CD4-positive, alpha-beta T cell (primary cell): ENCODE data around the gene ABLIM2. TPM values are rescaled to one million over a fixed set of nuclear protein-coding genes. Genes with fewer than 3 reads are reported as not detected.

ENCODE experiments used
- ATAC-seq: fragments of 200-7000 bp; cut with Tn5 transposase; one replicate; pipeline ENCODE4 v1.10.0; 2022; ENCODE audit warnings: mild to moderate bottlenecking; ENCODE audit not compliant: poor library complexity
- CTCF ChIA-PET: fragments of 350-600 bp; sonication (Branson Sonifier 250); formaldehyde crosslinking; loops from one replicate; lab custom pipeline; 2021; ENCODE audit warnings: antibody characterized with exemption, inconsistent platforms; lab: Charles Lee
- POLR2A ChIA-PET: fragments of 350-600 bp; sonication (Branson Sonifier 250); formaldehyde crosslinking; loops from one replicate; lab custom pipeline; 2021; ENCODE audit warnings: antibody characterized with exemption, inconsistent platforms; lab: Charles Lee
- DNase-seq, 14 experiments: peaks; one replicate each; pipeline ENCODE4 v3.0.0-alpha.2; 2013 to 2020; ENCODE audit warnings: mixed read lengths in 2 of 14
- H3K27ac ChIP-seq, 2 donors: one replicate each; pipeline versions ENCODE4 v1.5.1 to v1.7.0; 2013; ENCODE audit warnings: low read length in 2 of 2, low read depth in 1 of 2, mild to moderate bottlenecking in 1 of 2
- H3K27me3 ChIP-seq, 2 experiments: 1 replicate in 1 of 2; 2 replicates in 1 of 2; pipeline versions ENCODE4 v1.6.1 to v1.7.0; 2013; ENCODE audit warnings: low read length in 2 of 2, control low read depth in 1 of 2, mild to moderate bottlenecking in 1 of 2, moderate library complexity in 1 of 2; ENCODE audit not compliant: insufficient read depth in 2 of 2, control insufficient read depth in 1 of 2
- H3K36me3 ChIP-seq: one replicate; pipeline ENCODE4 v1.6.1; 2013; ENCODE audit warnings: low read length, control low read depth; ENCODE audit not compliant: insufficient read depth
- H3K4me1 ChIP-seq: one replicate; pipeline ENCODE4 v1.6.1; 2013; ENCODE audit warnings: low read length, control low read depth; ENCODE audit not compliant: insufficient read depth
- H3K4me3 ChIP-seq: one replicate; pipeline ENCODE4 v1.5.1; 2013; ENCODE audit warnings: mild to moderate bottlenecking, low read length, moderate library complexity
- H3K9me3 ChIP-seq, 2 experiments: 1 replicate in 1 of 2; 2 replicates in 1 of 2; pipeline versions ENCODE4 v1.6.1 to v1.7.0; 2013; ENCODE audit warnings: low read length in 2 of 2, mild to moderate bottlenecking in 2 of 2, control low read depth in 1 of 2, moderate library complexity in 1 of 2; ENCODE audit not compliant: control insufficient read depth in 1 of 2, insufficient read depth in 1 of 2
- H3K27ac Mint-ChIP-seq: one replicate; pipeline ENCODE4 v1.8.0; 2020; ENCODE audit warnings: mixed read lengths
- H3K27me3 Mint-ChIP-seq: one replicate; pipeline ENCODE4 v1.8.0; 2021; ENCODE audit warnings: mixed read lengths
- H3K36me3 Mint-ChIP-seq: one replicate; pipeline ENCODE4 v1.8.0; 2021; ENCODE audit warnings: low read depth, mixed read lengths
- H3K4me1 Mint-ChIP-seq: one replicate; pipeline ENCODE4 v1.8.0; 2021; ENCODE audit warnings: low read depth, mixed read lengths
- H3K4me3 Mint-ChIP-seq: one replicate; pipeline ENCODE4 v1.8.0; 2020; ENCODE audit warnings: mild to moderate bottlenecking, mixed read lengths
- H3K9me3 Mint-ChIP-seq: one replicate; pipeline ENCODE4 v1.8.0; 2020; ENCODE audit warnings: mixed read lengths
- CTCF ChIP-seq: fragments of 200-600 bp; IDR thresholded peaks from one replicate; pipeline ENCODE4 v1.8.0; 2022; ENCODE audit warnings: antibody characterized with exemption, mild to moderate bottlenecking
- intact Hi-C, 2 experiments: fragments of 100-400 bp; cut with DNase I in 1 of 2; cut with micrococcal nuclease in 1 of 2; formaldehyde crosslinking; loops; one replicate each; pipeline versions ENCODE4 v1.15.1 to v1.9.0; 2023 to 2025; cut with DNase I, micrococcal nuclease
- total RNA-seq, 174 experiments: library from RNA in 2 of 174; stranded (reverse) in 2 of 174; gene quantifications; one replicate each; pipeline ENCODE4 v1.2.3 and lab custom pipeline; 2021 to 2026

ABLIM2 gene
- total RNA-seq, 2 experiments from 2014 or later = 2.5 to 2.7 TPM

GRCh38 chr4:8078109-8078494 lies 80.5 kb downstream of the ABLIM2 start:
- Mint-ChIP-seq H3K27ac (no peak overlapping the region), H3K9me3 (no peaks in the 10 kb centered on the region), H3K4me3 (no peak overlapping the region), H3K27me3 (no peaks in the 10 kb centered on the region), H3K36me3 (no peaks in the 10 kb centered on the region), H3K4me1 (no peaks in the 10 kb centered on the region)
- H3K4me3 ChIP-seq = no peak overlapping the region
- ATAC-seq (no peak), DNase-seq (no peak)
- intact Hi-C loops = no loop called here
- ChIA-PET POLR2A (no interaction called here), CTCF (no interaction called here)
- TF ChIP-seq CTCF = no peak
- no peaks in the 10 kb centered on the region for H3K4me1 ChIP-seq
- H3K27ac ChIP-seq = no peak overlapping the region
- H3K27me3 ChIP-seq = no peaks in the 10 kb centered on the region
- no peaks in the 10 kb centered on the region for H3K36me3 ChIP-seq
- no peaks in the 10 kb centered on the region for H3K9me3 ChIP-seq

GRCh38 chr4:8077181-8078108 lies 81.2 kb downstream of the ABLIM2 start:
- H3K27ac ChIP-seq = no peak overlapping the region
- Mint-ChIP-seq H3K4me1 (no peaks in the 10 kb centered on the region), H3K4me3 (no peak overlapping the region), H3K27me3 (no peaks in the 10 kb centered on the region), H3K36me3 (no peaks in the 10 kb centered on the region), H3K9me3 (no peaks in the 10 kb centered on the region), H3K27ac (no peak overlapping the region)
- H3K27me3 ChIP-seq = no peaks in the 10 kb centered on the region
- no peaks in the 10 kb centered on the region for H3K36me3 ChIP-seq
- DNase-seq (no peak), ATAC-seq (no peak)
- TF ChIP-seq CTCF = no peak
- peaks cover 0 to 4% of the 10 kb centered on the region in 2 experiments for H3K9me3 ChIP-seq
- ChIA-PET POLR2A (no interaction called here), CTCF (no interaction called here)
- H3K4me3 ChIP-seq = no peak overlapping the region
- H3K4me1 ChIP-seq = no peaks in the 10 kb centered on the region
- intact Hi-C loops = no loop called here

- Mint-ChIP-seq H3K36me3 (no peaks in the 10 kb centered on the region), H3K4me1 (no peaks in the 10 kb centered on the region), H3K4me3 (no peak overlapping the region), H3K9me3 (no peaks in the 10 kb centered on the region), H3K27ac (no peak overlapping the region), H3K27me3 (no peaks in the 10 kb centered on the region)
- Histone ChIP-seq H3K9me3 (peaks cover 0 to 9% of the 10 kb centered on the region in 2 experiments), H3K27me3 (peaks cover 0 to 3% of the 10 kb centered on the region in 2 experiments), H3K4me1 (no peaks in the 10 kb centered on the region), H3K27ac (no peak overlapping the region), H3K36me3 (no peaks in the 10 kb centered on the region), H3K4me3 (no peak overlapping the region)
- CTCF ChIA-PET = no interaction called here
- ATAC-seq (no peak), DNase-seq (no peak)
- intact Hi-C loops = no loop called here
- POLR2A ChIA-PET = no interaction called here
- TF ChIP-seq CTCF = no peak
Observed at GRCh38 chr4:8076023-8076422, 82.6 kb downstream of the ABLIM2 start.
